Ramos (cell line): ENCODE data around the gene MLF1.

ENCODE experiments used
- in situ Hi-C: fragments of 300-500 bp; cut with MboI; formaldehyde crosslinking; loops from one replicate; pipeline ENCODE4 v1.14.3; 2022; ENCODE audit warnings: low sequenced_read_pairs; ENCODE audit not compliant: unreplicated experiment

MLF1 gene

DNA sequence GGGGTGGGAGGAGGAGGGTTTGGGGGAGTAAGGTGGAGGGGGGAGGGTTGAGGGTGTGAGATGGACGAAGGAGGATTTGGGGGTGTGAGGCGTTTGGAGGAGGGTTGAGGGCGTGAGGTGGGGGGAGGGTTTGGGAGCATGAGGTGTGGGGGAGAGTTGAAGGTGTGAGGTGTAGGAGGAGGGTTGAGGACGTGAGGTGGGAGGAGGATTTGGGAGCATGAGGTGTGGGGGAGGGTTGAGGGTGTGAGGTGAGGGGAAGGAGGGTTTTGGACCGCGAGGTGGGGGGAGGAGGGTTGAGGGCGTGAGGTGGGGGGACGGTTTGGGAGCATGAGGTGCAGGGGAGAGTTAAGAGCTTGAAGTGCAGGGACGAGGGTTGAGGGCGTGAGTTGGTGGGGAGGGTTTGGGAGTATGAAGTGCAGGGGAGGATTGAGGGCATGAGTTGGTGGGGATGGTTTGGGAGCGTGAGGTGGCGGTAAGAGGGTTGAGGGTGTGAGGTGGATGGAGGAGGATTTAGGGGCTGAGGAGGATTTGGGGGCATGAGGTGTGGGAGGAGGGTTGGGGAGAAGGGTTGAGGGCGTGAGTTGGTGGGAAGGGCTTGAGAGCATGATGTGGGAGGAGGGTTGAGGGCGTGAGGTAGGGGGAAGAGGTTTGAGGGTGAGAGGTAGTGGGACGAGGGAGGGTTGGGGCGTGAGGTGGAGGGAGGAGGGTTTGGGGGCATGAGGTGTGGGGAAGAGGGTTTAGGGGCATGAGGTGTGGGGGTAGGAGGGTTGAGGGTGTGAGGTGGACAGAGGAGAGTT lies 1.2 kb downstream of the MLF1 start:
- in situ Hi-C loops = no loop called here

GRCh38 chr3:158572766-158573060 lies 1.7 kb downstream of the MLF1 start:
- in situ Hi-C loops = no loop called here

GRCh38 chr3:158573714-158574113 lies 2.7 kb downstream of the MLF1 start:
- in situ Hi-C loops = no loop called here

- in situ Hi-C loops = no loop called here
These were observed 3.7 kb downstream of the MLF1 start for GRCh38 chr3:158574646-158575045.

DNA sequence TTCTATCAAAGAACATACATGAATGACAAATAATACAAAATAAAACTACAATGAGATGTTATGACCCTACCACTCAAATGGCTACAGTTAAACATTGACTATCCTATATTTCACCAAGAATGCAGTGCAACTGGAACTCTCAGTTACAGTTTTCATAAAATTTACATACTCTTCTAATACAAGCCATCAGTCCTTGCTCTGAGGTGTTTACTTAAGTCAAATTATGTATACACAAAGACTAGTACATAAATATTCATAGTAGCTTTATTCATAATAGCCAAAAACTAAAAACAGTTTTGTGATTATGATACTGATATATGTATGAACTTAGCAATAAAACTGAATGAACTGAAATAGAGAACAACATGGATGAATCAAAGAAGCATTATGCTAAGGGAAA lies 19.2 kb downstream of the MLF1 start:
- in situ Hi-C loops = no loop called here

- in situ Hi-C loops = no loop called here
These were observed 29.8 kb downstream of the MLF1 start for GRCh38 chr3:158600787-158601186.

- in situ Hi-C loops = no loop called here
These were observed 31.2 kb downstream of the MLF1 start for GRCh38 chr3:158602227-158602626.

GRCh38 chr3:158617982-158618875 lies 47.2 kb downstream of the MLF1 start:
- in situ Hi-C loops = no loop called here

GRCh38 chr3:158625881-158626280 lies 54.9 kb downstream of the MLF1 start:
- in situ Hi-C loops = no loop called here

GRCh38 chr3:158631981-158632380 lies 61.0 kb downstream of the MLF1 start:
- in situ Hi-C loops = no loop called here

GRCh38 chr3:158640646-158641045 lies 69.7 kb downstream of the MLF1 start:
- in situ Hi-C loops = no loop called here

DNA sequence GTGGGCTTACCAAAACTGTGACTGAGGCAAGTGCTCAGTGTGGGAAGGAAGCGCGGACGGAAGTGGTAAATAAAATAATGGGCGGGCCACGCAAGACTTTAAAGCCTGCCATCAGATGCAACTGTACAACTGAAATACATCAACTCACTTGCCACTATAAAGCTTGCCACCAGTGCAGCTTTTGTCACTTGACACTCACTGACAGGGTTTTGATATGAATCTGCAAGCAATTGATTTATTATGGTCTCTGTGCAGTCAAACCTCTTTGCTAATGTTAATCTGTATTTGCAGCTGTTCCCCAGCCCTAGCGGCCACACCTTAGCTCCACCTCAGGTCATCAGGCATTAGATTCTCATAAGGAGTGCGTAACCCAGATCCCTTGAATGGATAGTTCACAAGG lies 71.0 kb downstream of the MLF1 start:
- in situ Hi-C loops = no loop called here

GRCh38 chr3:158642474-158643210 lies 71.6 kb downstream of the MLF1 start:
- in situ Hi-C loops = no loop called here

GRCh38 chr3:158644345-158644908 lies 73.4 kb downstream of the MLF1 start, which contains the start of gene GFM1:
GFM1 (plus strand) TSS chr3:158644527; CDS start chr3:158644635, 108 bp downstream.
- in situ Hi-C loops = no loop called here

DNA sequence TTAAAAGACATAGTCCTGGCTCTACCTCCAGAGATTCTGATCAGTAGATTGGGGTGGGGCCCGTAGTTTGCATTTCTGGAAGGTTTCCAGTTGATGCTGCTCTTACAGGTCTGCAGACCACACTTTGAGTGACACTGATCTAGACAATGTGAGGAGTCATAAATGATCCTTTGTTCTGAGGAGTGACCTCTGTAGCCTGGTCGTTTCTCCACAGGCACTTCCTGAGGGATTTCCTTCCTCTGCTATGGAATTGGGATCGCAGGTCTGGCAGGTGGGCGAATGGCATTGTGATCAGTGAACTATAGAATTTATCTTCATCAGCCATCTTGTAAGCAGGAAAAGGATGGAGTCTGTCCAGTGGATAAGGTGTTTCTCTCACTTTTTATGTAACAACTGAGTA lies 78.8 kb downstream of the MLF1 start:
- in situ Hi-C loops = no loop called here

- in situ Hi-C loops = no loop called here
These were observed 80.2 kb downstream of the MLF1 start for GRCh38 chr3:158651192-158651591.

DNA sequence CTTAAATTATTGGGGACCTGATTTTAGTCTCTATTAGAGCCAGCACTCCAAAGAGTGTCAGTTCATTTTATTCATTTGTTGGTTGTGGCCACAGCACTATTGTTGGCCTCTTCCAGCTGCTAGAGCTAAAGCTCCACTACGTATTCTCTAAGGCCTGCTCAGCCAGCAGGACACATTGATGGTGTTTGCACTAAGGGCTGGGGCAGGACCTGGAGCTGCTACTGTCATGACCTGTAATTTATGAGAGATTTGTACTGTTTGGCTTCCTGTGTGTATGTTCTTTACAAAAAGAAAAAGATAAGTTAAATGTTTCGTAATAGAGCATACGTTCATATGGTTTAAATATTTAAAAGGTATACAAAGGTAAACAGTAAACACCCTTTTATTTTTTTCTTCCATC lies 81.5 kb downstream of the MLF1 start:
- in situ Hi-C loops = no loop called here
